Measurements from ENCODE around the gene PDE1C.

The PDE1C gene

GRCh38 chr7:31825576-31825975 is 244.6 kb downstream of the PDE1C start:
- FAIRE-seq = no peak

GRCh38 chr7:31819031-31819430 is 251.2 kb downstream of the PDE1C start:
- no peak for FAIRE-seq

GRCh38 chr7:31816810-31817209 is 253.4 kb downstream of the PDE1C start:
- no peak for FAIRE-seq

- FAIRE-seq = no peak
Measured at GRCh38 chr7:31815796-31816195, 254.4 kb downstream of the PDE1C start.

GRCh38 chr7:31814187-31814586 is 256.0 kb downstream of the PDE1C start:
- no peak for FAIRE-seq

- no peak for FAIRE-seq
Measured at GRCh38 chr7:31811650-31812461, 258.4 kb downstream of the PDE1C start.

GRCh38 chr7:31805209-31805818 is 264.9 kb downstream of the PDE1C start:
- FAIRE-seq = no peak

GRCh38 chr7:31796375-31796774 is 273.8 kb downstream of the PDE1C start:
- no peak for FAIRE-seq

- FAIRE-seq = no peak
Measured at GRCh38 chr7:31794851-31795344, 275.3 kb downstream of the PDE1C start.

- no peak for FAIRE-seq
Measured at GRCh38 chr7:31791881-31792280, 278.3 kb downstream of the PDE1C start.

- FAIRE-seq = no peak
Measured at GRCh38 chr7:31788883-31789680, 281.1 kb downstream of the PDE1C start.

GRCh38 chr7:31788445-31788844 is 281.8 kb downstream of the PDE1C start:
- no peak for FAIRE-seq

- FAIRE-seq = no peak
Measured at GRCh38 chr7:31786326-31786725, 283.9 kb downstream of the PDE1C start.

- FAIRE-seq = no peak
Measured at GRCh38 chr7:31785101-31785500, 285.1 kb downstream of the PDE1C start.

GRCh38 chr7:31783221-31783620 is 287.0 kb downstream of the PDE1C start:
- FAIRE-seq = no peak

- FAIRE-seq = no peak
Measured at GRCh38 chr7:31782411-31782991, 287.7 kb downstream of the PDE1C start.

GRCh38 chr7:31778296-31778695 is 291.9 kb downstream of the PDE1C start:
- no peak for FAIRE-seq

- no peak for FAIRE-seq
Measured at GRCh38 chr7:31776616-31777015, 293.6 kb downstream of the PDE1C start.

GRCh38 chr7:31775556-31775955 is 294.7 kb downstream of the PDE1C start:
- FAIRE-seq = no peak

- FAIRE-seq = no peak
Measured at GRCh38 chr7:31772211-31772610, 298.0 kb downstream of the PDE1C start.

- no peak for FAIRE-seq
Measured at GRCh38 chr7:31767686-31768358, 302.4 kb downstream of the PDE1C start.

GRCh38 chr7:31764462-31764861 is 305.7 kb downstream of the PDE1C start:
- FAIRE-seq = no peak
